IPS-18c (cell line): ENCODE results near the gene WWOX.

Experiments
- H3K4me3 ChIP-seq: 2 replicates; pipeline ENCODE4 v1.7.0; 2013; ENCODE audit warnings: low read depth, mild to moderate bottlenecking, low read length, moderate library complexity; ENCODE audit not compliant: insufficient read depth
- H3K9me3 ChIP-seq: one replicate; pipeline ENCODE4 v1.6.1; 2013; ENCODE audit warnings: mild to moderate bottlenecking, low read length, moderate library complexity; ENCODE audit not compliant: control insufficient read depth, insufficient read depth

WWOX gene

GRCh38 chr16:79156761-79157160 is 1057.3 kb downstream of the WWOX start:
- Histone ChIP-seq H3K9me3 (no peaks in the 10 kb centered on the region), H3K4me3 (no peak overlapping the region)

- H3K9me3 ChIP-seq: no peaks in the 10 kb centered on the region
Measured at GRCh38 chr16:79158337-79158736, 1058.9 kb downstream of the WWOX start.

GRCh38 chr16:79159261-79160049 is 1060.0 kb downstream of the WWOX start:
- Histone ChIP-seq H3K4me3 (no peak overlapping the region), H3K9me3 (no peaks in the 10 kb centered on the region)

More at GRCh38 chr16:79158337-79158736, 1058.9 kb downstream of the WWOX start:
- no peak overlapping the region for H3K4me3 ChIP-seq

GRCh38 chr16:79162977-79163376 is 1063.5 kb downstream of the WWOX start:
- no peaks in the 10 kb centered on the region for H3K9me3 ChIP-seq
- H3K4me3 ChIP-seq: no peak overlapping the region

- Histone ChIP-seq H3K4me3 (no peak overlapping the region), H3K9me3 (no peaks in the 10 kb centered on the region)
Measured at GRCh38 chr16:79163691-79164387, 1064.4 kb downstream of the WWOX start.

GRCh38 chr16:79164388-79164995 is 1065.0 kb downstream of the WWOX start:
- no peak overlapping the region for H3K4me3 ChIP-seq
- no peaks in the 10 kb centered on the region for H3K9me3 ChIP-seq

GRCh38 chr16:79165079-79165478 is 1065.6 kb downstream of the WWOX start:
- Histone ChIP-seq H3K4me3 (no peak overlapping the region), H3K9me3 (no peaks in the 10 kb centered on the region)

GRCh38 chr16:79165506-79165905 is 1066.1 kb downstream of the WWOX start:
- Histone ChIP-seq H3K9me3 (no peaks in the 10 kb centered on the region), H3K4me3 (no peak overlapping the region)

- no peak overlapping the region for H3K4me3 ChIP-seq
- no peaks in the 10 kb centered on the region for H3K9me3 ChIP-seq
Measured at GRCh38 chr16:79167893-79168292, 1068.4 kb downstream of the WWOX start.

GRCh38 chr16:79168321-79168720 is 1068.9 kb downstream of the WWOX start:
- Histone ChIP-seq H3K9me3 (no peaks in the 10 kb centered on the region), H3K4me3 (no peak overlapping the region)

GRCh38 chr16:79169239-79169638 is 1069.8 kb downstream of the WWOX start:
- no peak overlapping the region for H3K4me3 ChIP-seq
- no peaks in the 10 kb centered on the region for H3K9me3 ChIP-seq

GRCh38 chr16:79170555-79171246 is 1071.2 kb downstream of the WWOX start:
- Histone ChIP-seq H3K4me3 (no peak overlapping the region), H3K9me3 (no peaks in the 10 kb centered on the region)

GRCh38 chr16:79171504-79171903 is 1072.0 kb downstream of the WWOX start:
- Histone ChIP-seq H3K9me3 (no peaks in the 10 kb centered on the region), H3K4me3 (no peak overlapping the region)

- Histone ChIP-seq H3K4me3 (no peak overlapping the region), H3K9me3 (no peaks in the 10 kb centered on the region)
Measured at GRCh38 chr16:79171931-79172705, 1072.7 kb downstream of the WWOX start.

GRCh38 chr16:79172976-79173500 is 1073.6 kb downstream of the WWOX start:
- H3K9me3 ChIP-seq: no peaks in the 10 kb centered on the region
- H3K4me3 ChIP-seq: no peak overlapping the region

- Histone ChIP-seq H3K4me3 (no peak overlapping the region), H3K9me3 (no peaks in the 10 kb centered on the region)
Measured at GRCh38 chr16:79173919-79174318, 1074.5 kb downstream of the WWOX start.
